ENCODE results near the gene ACOX1.
"Not testable (repeated sequence)": the region's sequence is repeated elsewhere in the genome, so short reads cannot be mapped to it uniquely, and the experiment has no call there.

The ACOX1 gene

GRCh38 chr17:75976175-75976848 is 2.7 kb downstream of the ACOX1 start (continued):
- no peak for TF ChIP-seq ZNF707 (tag by site-specific recombination; IDR thresholded peaks at IDR 0.05)

- no peak overlapping the region; the same call in 1 of the 2 replicates for H3K27ac ChIP-seq (ENCODE audit: extremely low read depth, low read depth, low read length)
- H3K9me3 ChIP-seq (ENCODE audit: control insufficient read depth, insufficient read depth, low read depth, low read length): no peaks in the 10 kb centered on the region
- CTCF ChIA-PET: interaction anchor here (0.6 to 1.2 kb wide), 4 partner anchors 8 to 390 kb away, joined by 3 to 4 read pairs (median 3); partner anchors contain the start of gene CDK3
- POLR2A ChIA-PET: interaction anchor here (1.0 kb wide), 1 partner anchor 35 kb away, joined by 5 read pairs; the partner anchor contains the start of gene FBF1
- peaks cover 13% of the 10 kb centered on the region for H3K4me1 ChIP-seq (ENCODE audit: control insufficient read depth, insufficient read depth, low read length)
- TF ChIP-seq ZNF596 (tag by site-specific recombination; IDR thresholded peaks at IDR 0.05) (no peak), ELK4 (IDR thresholded peaks at IDR 0.05; ENCODE audit: borderline replicate concordance, low read depth, low read length) (no peak), ZNF747 (tag by site-specific recombination; IDR thresholded peaks at IDR 0.05) (no peak), AEBP2 (tag by site-specific recombination; IDR thresholded peaks at IDR 0.05; ENCODE audit: borderline replicate concordance) (no peak), ZNF366 (tag by site-specific recombination; conservative IDR thresholded peaks at IDR 0.05) (peak; percentile 94), PRDM1 (tag by site-specific recombination; IDR thresholded peaks at IDR 0.05) (peak; percentile 96), ZNF514 (tag by site-specific recombination; IDR thresholded peaks at IDR 0.05) (no peak), PRDM6 (tag by site-specific recombination; IDR thresholded peaks at IDR 0.05) (no peak), ZNF624 (tag by site-specific recombination; IDR thresholded peaks at IDR 0.05) (no peak), ZNF707 (tag by site-specific recombination; IDR thresholded peaks at IDR 0.05) (no peak), ZNF530 (tag by site-specific recombination; IDR thresholded peaks at IDR 0.05; ENCODE audit: low read depth) (no peak), KLF8 (tag by site-specific recombination; IDR thresholded peaks at IDR 0.05) (no peak), ZFHX2 (tag by site-specific recombination; conservative IDR thresholded peaks at IDR 0.05) (no peak), ZNF777 (tag by site-specific recombination; IDR thresholded peaks at IDR 0.05; ENCODE audit: borderline replicate concordance) (no peak), ZNF404 (tag by site-specific recombination; IDR thresholded peaks at IDR 0.05) (no peak), ZNF292 (tag by site-specific recombination; IDR thresholded peaks at IDR 0.05; ENCODE audit: borderline replicate concordance, low read depth) (0 out of 2 replicates have a peak, but pooled peaks have one; percentile 8), ZNF248 (tag by site-specific recombination; IDR thresholded peaks at IDR 0.05) (no peak), HIC1 (tag by site-specific recombination; IDR thresholded peaks at IDR 0.05) (no peak), ZBTB17 (tag by site-specific recombination; IDR thresholded peaks at IDR 0.05) (no peak)
- peaks cover 33 to 38% of the 10 kb centered on the region in 2 experiments; a peak in 2 of 3 replicates for H3K36me3 ChIP-seq (ENCODE audit: control insufficient read depth in 2 of 2, insufficient read depth in 1 of 2, low read length in 2 of 2)
- no peak overlapping the region for H3K4me3 ChIP-seq (ENCODE audit: low read depth, low read length)
These were observed 3.2 kb downstream of the ACOX1 start for GRCh38 chr17:75975757-75976174.

- H3K4me3 ChIP-seq (ENCODE audit: low read depth, low read length); H3K27ac ChIP-seq (ENCODE audit: extremely low read depth, low read depth, low read length); POLR2A ChIA-PET; H3K9me3 ChIP-seq (ENCODE audit: control insufficient read depth, insufficient read depth, low read depth, low read length); CTCF ChIA-PET: not testable (repeated sequence)
- Histone ChIP-seq H3K4me1 (ENCODE audit: control insufficient read depth, insufficient read depth, low read length) (peaks cover 13% of the 10 kb centered on the region), H3K36me3 (ENCODE audit: control insufficient read depth in 2 of 2, insufficient read depth in 1 of 2, low read length in 2 of 2) (peaks cover 33 to 43% of the 10 kb centered on the region in 2 experiments; a peak in 2 of 3 replicates)
These were observed 3.8 kb downstream of the ACOX1 start for GRCh38 chr17:75975187-75975586.

Data from HEK293 (cell line).